Vagina (tissue), 2 donors: Measurements from ENCODE around the gene PRDM7.

Experiments used
- CTCF ChIP-seq, 3 experiments: fragments of 450-650 bp in 2 of 3; fragments of 200-600 bp in 1 of 3; sonication (generic) in 1 of 3; IDR thresholded peaks; one replicate each; pipeline ENCODE4 v1.5.1; 2017 to 2019; ENCODE audit warnings: antibody characterized with exemption in 3 of 3, mild to moderate bottlenecking in 2 of 3, moderate library complexity in 2 of 3
- POLR2A ChIP-seq, 2 donors: fragments of 450-650 bp; IDR thresholded peaks; one replicate each; pipeline ENCODE4 v1.6.1; 2017; ENCODE audit warnings: antibody characterized with exemption in 2 of 2, mild to moderate bottlenecking in 2 of 2, moderate library complexity in 2 of 2
- POLR2AphosphoS5 ChIP-seq, 2 donors: sonication (generic); formaldehyde crosslinking; IDR thresholded peaks; one replicate each; pipeline ENCODE4 v1.9.0; 2017; ENCODE audit warnings: antibody characterized with exemption in 2 of 2, mild to moderate bottlenecking in 2 of 2, low read depth in 1 of 2; ENCODE audit not compliant: insufficient read depth in 1 of 2

GRCh38 chr16:90055371-90055770, 21.8 kb downstream of the PRDM7 start:
- TF ChIP-seq POLR2A (IDR thresholded peaks at IDR 0.05): no peak
- TF ChIP-seq CTCF (IDR thresholded peaks at IDR 0.05): no peak
- no peak for TF ChIP-seq POLR2AphosphoS5 (IDR thresholded peaks at IDR 0.05; ENCODE audit: insufficient read depth in 1 of 2, low read depth in 1 of 2)
